SK-N-MC (cell line): Measurements from ENCODE around the gene ING4.

Experiments used
- DNase-seq: peaks from one replicate; pipeline ENCODE4 v3.0.0-alpha.2; 2011; ENCODE audit warnings: low read depth, low spot score
- H3K27ac ChIP-seq: fragments of 200-600 bp; sonication (generic); 2 replicates; pipeline ENCODE4 v1.5.1; 2016; ENCODE audit warnings: mixed run types
- H3K36me3 ChIP-seq: fragments of 200-600 bp; sonication (generic); 2 replicates; pipeline ENCODE4 v1.6.1; 2017; ENCODE audit warnings: antibody characterized with exemption, low read length, mixed read lengths; ENCODE audit not compliant: insufficient read depth
- H3K4me3 ChIP-seq: fragments of 200-600 bp; sonication (generic); 2 replicates; pipeline ENCODE4 v1.5.1; 2016
- H3K9ac ChIP-seq: fragments of 200-600 bp; sonication (generic); 2 replicates; pipeline ENCODE4 v1.8.0; 2017; ENCODE audit warnings: mixed run types, mixed read lengths; ENCODE audit not compliant: insufficient read length
- H3K9me3 ChIP-seq: fragments of 200-600 bp; sonication (generic); 2 replicates; pipeline ENCODE4 v1.6.1; 2017; ENCODE audit warnings: low read depth, mild to moderate bottlenecking, antibody characterized with exemption, low read length, moderate library complexity, mixed read lengths
- EZH2 ChIP-seq: fragments of 200-600 bp; sonication (generic); IDR thresholded peaks from one replicate; pipeline ENCODE4 v1.6.1; 2017; ENCODE audit warnings: antibody characterized with exemption
- FOXP2 ChIP-seq: optimal IDR thresholded peaks from 2 replicates; pipeline ENCODE3; 2011; ENCODE audit warnings: mild to moderate bottlenecking, moderate library complexity; ENCODE audit not compliant: insufficient read depth; ENCODE audit errors: extremely low read length, control extremely low read depth
- POLR2AphosphoS5 ChIP-seq: IDR thresholded peaks from 2 replicates; pipeline ENCODE4 v1.6.1; 2012; ENCODE audit warnings: mild to moderate bottlenecking, low read depth, low read length, borderline replicate concordance

Gene ING4

DNA sequence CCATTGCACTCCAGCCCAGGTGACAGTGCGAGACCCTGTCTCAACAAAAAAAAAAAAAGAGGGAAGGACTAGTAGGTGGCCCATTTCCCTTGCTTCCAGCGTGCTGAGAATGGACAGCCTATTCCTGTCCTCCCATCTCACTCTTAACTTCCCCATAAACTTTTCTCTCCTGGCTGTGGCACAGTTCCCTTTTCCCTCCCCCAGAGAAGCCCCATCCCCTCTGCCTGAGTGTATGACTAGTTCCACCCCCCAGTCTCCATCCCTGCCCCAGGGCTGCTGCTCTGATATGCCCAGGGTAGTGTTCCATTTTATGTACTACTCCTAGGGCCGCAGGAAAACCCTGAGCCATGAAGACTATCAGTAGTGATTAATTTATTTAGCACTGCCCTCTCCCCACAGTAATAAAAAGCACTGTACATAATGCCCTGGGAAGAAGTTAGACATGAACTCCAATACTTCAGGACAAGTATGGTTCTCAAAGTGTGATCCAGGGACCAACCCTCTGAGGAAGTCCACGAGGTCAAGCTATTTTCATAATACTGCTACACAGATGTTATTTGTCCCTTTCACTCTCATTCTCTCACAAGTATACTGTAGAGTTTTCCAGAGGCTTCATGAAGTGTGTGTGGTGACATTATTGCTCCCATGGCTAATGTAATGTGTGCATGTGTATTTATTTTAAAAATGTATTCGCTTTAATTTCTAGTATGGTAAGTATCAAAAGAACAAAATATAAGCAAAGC, 44.3 kb downstream of the ING4 start:
- TF ChIP-seq EZH2 (no peak), FOXP2 (no peak), POLR2AphosphoS5 (no peak)
- no peak overlapping the region for H3K4me3 ChIP-seq
- no peaks in the 10 kb centered on the region for H3K9me3 ChIP-seq
- no peak overlapping the region for H3K9ac ChIP-seq
- no peaks in the 10 kb centered on the region for H3K36me3 ChIP-seq
- no peak overlapping the region for H3K27ac ChIP-seq
- DNase-seq: no peak

- Histone ChIP-seq H3K4me3 (no peak overlapping the region), H3K9me3 (no peaks in the 10 kb centered on the region), H3K36me3 (no peaks in the 10 kb centered on the region), H3K27ac (peak overlapping the region; percentile 94), H3K9ac (peak overlapping the region; percentile 45)
- no peak for TF ChIP-seq FOXP2
- no peak for TF ChIP-seq POLR2AphosphoS5
- no peak for TF ChIP-seq EZH2
- DNase-seq: no peak
These were observed 47.1 kb downstream of the ING4 start for GRCh38 chr12:6615802-6616201.

- H3K4me3 ChIP-seq: no peak overlapping the region; the same call in 1 of the 2 replicates
- TF ChIP-seq POLR2AphosphoS5 (no peak), EZH2 (no peak), FOXP2 (no peak)
- H3K27ac ChIP-seq: peak overlapping the region; percentile 97
- H3K9ac ChIP-seq: no peak overlapping the region
- H3K36me3 ChIP-seq: no peaks in the 10 kb centered on the region
- DNase-seq: no peak
- no peaks in the 10 kb centered on the region for H3K9me3 ChIP-seq
These were observed 48.3 kb downstream of the ING4 start for GRCh38 chr12:6614513-6615172.

- no peak overlapping the region for H3K9ac ChIP-seq
These were observed 49.0 kb downstream of the ING4 start for GRCh38 chr12:6613776-6614512.

GRCh38 chr12:6613015-6613775, 49.7 kb downstream of the ING4 start:
- no peak; the same call in 1 of the 2 replicates for TF ChIP-seq POLR2AphosphoS5
- no peak for TF ChIP-seq FOXP2
- TF ChIP-seq EZH2: no peak
- no peaks in the 10 kb centered on the region for H3K9me3 ChIP-seq
- H3K4me3 ChIP-seq: peak overlapping the region; percentile 55
- H3K36me3 ChIP-seq: no peaks in the 10 kb centered on the region
- H3K27ac ChIP-seq: peak overlapping the region; percentile 97
- DNase-seq: no peak
- H3K9ac ChIP-seq: peak overlapping the region; percentile 59

More at GRCh38 chr12:6613776-6614512, 49.0 kb downstream of the ING4 start:
- peak; percentile 37; the same call in 1 of the 2 replicates for TF ChIP-seq POLR2AphosphoS5
- TF ChIP-seq EZH2: no peak
- Histone ChIP-seq H3K9me3 (no peaks in the 10 kb centered on the region), H3K27ac (peak overlapping the region; percentile 97), H3K4me3 (no peak overlapping the region; the same call in 1 of the 2 replicates), H3K36me3 (no peaks in the 10 kb centered on the region)
- no peak for DNase-seq

DNA sequence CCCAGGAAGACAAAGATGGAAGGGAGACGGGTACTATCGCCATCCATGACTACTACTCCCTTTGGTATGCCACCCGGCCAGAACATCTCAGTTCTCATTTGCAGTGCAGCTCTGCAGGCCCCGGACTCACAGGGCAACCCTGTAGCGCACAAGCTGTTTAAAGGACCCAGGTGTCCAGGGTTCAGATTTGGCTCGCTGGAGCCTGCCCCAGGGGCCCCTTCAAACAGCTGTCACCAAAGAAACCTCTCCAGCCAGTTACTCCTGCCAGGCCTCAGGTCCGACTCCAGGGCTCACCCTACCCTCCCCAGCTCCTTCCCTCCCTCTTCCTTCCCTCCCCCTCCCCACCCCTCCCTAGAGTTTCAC, 50.3 kb downstream of the ING4 start:
- DNase-seq: no peak
- TF ChIP-seq FOXP2: no peak
- no peak for TF ChIP-seq EZH2
- TF ChIP-seq POLR2AphosphoS5: no peak
- Histone ChIP-seq H3K4me3 (peak overlapping the region; percentile 55), H3K9me3 (no peaks in the 10 kb centered on the region), H3K36me3 (no peaks in the 10 kb centered on the region), H3K9ac (peak overlapping the region; percentile 59), H3K27ac (peak overlapping the region; percentile 97)

DNA sequence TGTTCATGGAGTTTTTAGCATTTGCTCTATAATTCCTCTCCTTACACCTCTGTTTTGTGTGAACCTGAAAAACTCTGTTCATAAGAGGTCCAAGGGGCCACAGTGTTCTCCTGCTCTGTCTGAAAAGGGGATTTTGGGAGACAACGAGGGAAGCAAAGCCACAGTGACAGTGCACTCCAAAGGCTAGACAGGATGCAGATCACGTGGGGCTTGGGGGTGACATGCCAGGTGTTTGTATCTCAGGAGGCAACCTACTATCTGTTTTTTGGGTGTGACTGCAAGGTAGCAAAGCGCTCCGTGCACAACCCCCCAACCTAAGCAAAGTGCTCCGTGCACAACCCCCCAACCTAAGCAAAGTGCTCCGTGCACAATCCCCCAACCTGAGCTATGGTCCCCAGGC, 50.7 kb downstream of the ING4 start:
- TF ChIP-seq EZH2 (no peak), POLR2AphosphoS5 (no peak), FOXP2 (no peak)
- H3K36me3 ChIP-seq: no peaks in the 10 kb centered on the region
- no peak for DNase-seq
- no peak overlapping the region; the same call in 1 of the 2 replicates for H3K4me3 ChIP-seq
- H3K27ac ChIP-seq: peak overlapping the region; percentile 97
- H3K9me3 ChIP-seq: no peaks in the 10 kb centered on the region
- peak overlapping the region; percentile 4 for H3K9ac ChIP-seq

DNA sequence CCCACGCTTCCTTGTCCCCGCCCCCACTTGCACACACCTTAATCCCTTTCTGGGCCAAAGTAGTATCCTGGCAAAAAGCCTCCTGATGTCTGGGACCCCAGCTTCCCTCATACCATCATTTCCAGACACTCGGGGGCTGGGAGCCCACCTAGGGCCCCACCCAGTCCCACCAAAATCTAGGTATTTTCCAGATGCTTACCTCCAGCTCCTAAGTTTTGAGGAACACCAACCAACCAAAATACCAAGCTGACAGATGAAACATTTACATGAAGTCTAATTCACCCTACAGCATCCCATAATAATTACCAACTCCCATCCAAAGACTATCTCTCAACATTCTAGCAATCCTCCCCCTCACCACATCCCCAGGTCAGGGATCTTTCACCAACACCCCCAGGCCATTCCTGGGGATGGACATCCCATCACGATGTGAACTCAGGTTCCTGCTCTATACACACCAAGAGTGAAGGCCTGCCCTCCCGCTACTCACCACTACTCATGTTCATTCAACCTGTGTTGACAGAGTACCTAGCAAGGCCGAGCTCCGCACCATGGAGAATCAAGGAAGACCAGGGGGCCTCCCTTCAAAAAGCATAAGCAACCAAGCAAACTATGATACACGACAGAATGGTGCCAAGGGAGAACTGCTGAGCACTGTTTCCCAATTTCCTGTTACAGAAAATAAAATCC, 54.2 kb downstream of the ING4 start:
- TF ChIP-seq POLR2AphosphoS5 (no peak), EZH2 (no peak), FOXP2 (no peak)
- Histone ChIP-seq H3K4me3 (no peak overlapping the region), H3K9me3 (no peaks in the 10 kb centered on the region), H3K27ac (peak overlapping the region; percentile 77), H3K9ac (no peak overlapping the region), H3K36me3 (peaks cover 6% of the 10 kb centered on the region; the same call in 1 of the 2 replicates)
- DNase-seq: no peak
